ENCODE results near the gene FBXW2.

GRCh38 chr9:120791161-120791560 lies 2.1 kb downstream of the FBXW2 start:
- TF ChIP-seq CTCF (conservative IDR thresholded peaks at IDR 0.05) (no peak), EZH2 (IDR thresholded peaks at IDR 0.05; ENCODE audit: low read depth) (no peak)
